H1 (cell line): ENCODE results near the gene RNF4. TPM values are rescaled to one million over a fixed set of nuclear protein-coding genes. Genes with fewer than 3 reads are reported as not detected.

Source experiments
- CTCF ChIA-PET: fragments of 300-600 bp; sonication (Branson Sonifier 250); formaldehyde crosslinking; loops from one replicate; lab custom pipeline; 2021; ENCODE audit not compliant: partially characterized antibody; lab: Charles Lee
- POLR2A ChIA-PET: fragments of 300-600 bp; sonication (Branson Sonifier 250); formaldehyde crosslinking; loops from one replicate; lab custom pipeline; 2021; ENCODE audit warnings: inconsistent platforms; ENCODE audit not compliant: partially characterized antibody; lab: Charles Lee
- DNase-seq, 2 experiments: peaks; one replicate each; pipeline versions ENCODE4 v3.0.0 to v3.0.0-alpha.2; 2010 to 2022; ENCODE audit warnings: low spot score in 2 of 2, low read depth in 1 of 2, mixed read lengths in 1 of 2
- FAIRE-seq: peaks from 2 replicates; lab custom pipeline; 2011; peaks lifted over from hg19 to GRCh38; lab: Jason Lieb, UNC
- H2AFZ ChIP-seq: 2 replicates; pipeline ENCODE4 v1.8.1; 2012; ENCODE audit warnings: low read length, inconsistent platforms
- H2AK5ac ChIP-seq: 2 replicates; pipeline ENCODE4 v1.6.1; 2013; ENCODE audit warnings: low read depth, low read length
- H2BK120ac ChIP-seq: replicated peaks from 2 replicates; pipeline ENCODE3; 2013; ENCODE audit warnings: low read depth, low read length, inconsistent platforms
- H2BK12ac ChIP-seq: 2 replicates; pipeline ENCODE4 v1.6.1; 2013; ENCODE audit warnings: low read depth, low read length
- H2BK15ac ChIP-seq: 2 replicates; pipeline ENCODE4 v1.6.1; 2013; ENCODE audit warnings: low read length
- H2BK20ac ChIP-seq: 2 replicates; pipeline ENCODE4 v1.6.1; 2013; ENCODE audit warnings: low read length
- H2BK5ac ChIP-seq: 2 replicates; pipeline ENCODE4 v1.6.1; 2013; ENCODE audit warnings: low read depth, low read length
- H3K14ac ChIP-seq: 2 replicates; pipeline ENCODE4 v1.6.1; 2013; ENCODE audit warnings: inconsistent platforms; ENCODE audit not compliant: insufficient read length
- H3K18ac ChIP-seq: 2 replicates; pipeline ENCODE4 v1.6.1; 2013; ENCODE audit warnings: low read length; ENCODE audit errors: extremely low read depth
- H3K23ac ChIP-seq: 2 replicates; pipeline ENCODE4 v1.6.1; 2013; ENCODE audit warnings: inconsistent platforms; ENCODE audit not compliant: insufficient read length
- H3K23me2 ChIP-seq: 2 replicates; pipeline ENCODE4 v1.6.1; 2013; ENCODE audit warnings: low read depth, low read length
- H3K27ac ChIP-seq: 2 replicates; pipeline ENCODE4 v1.6.1; 2011; ENCODE audit warnings: low read depth, low read length, inconsistent platforms
- H3K27me3 ChIP-seq, 4 experiments: replicated peaks in 1 of 4; 1 replicate in 1 of 4; 2 replicates in 3 of 4; pipeline versions ENCODE4 v1.6.1 to v1.8.1; 2011 to 2013; ENCODE audit warnings: low read length in 3 of 4, mild to moderate bottlenecking in 3 of 4, inconsistent platforms in 2 of 4, mixed read lengths in 2 of 4, moderate library complexity in 1 of 4; ENCODE audit not compliant: control insufficient read depth in 3 of 4, insufficient read depth in 3 of 4; ENCODE audit errors: extremely low read depth in 1 of 4
- H3K36me3 ChIP-seq, 4 experiments: 2 replicates each; pipeline versions ENCODE4 v1.6.1 to v1.8.1; 2011 to 2013; ENCODE audit warnings: mild to moderate bottlenecking in 4 of 4, low read length in 3 of 4, moderate library complexity in 2 of 4, control low read depth in 1 of 4, inconsistent platforms in 1 of 4; ENCODE audit not compliant: insufficient read depth in 4 of 4, control insufficient read depth in 2 of 4
- H3K4ac ChIP-seq: replicated peaks from 2 replicates; pipeline ENCODE3; 2013; ENCODE audit warnings: low read length, low read depth, mixed read lengths, inconsistent platforms; ENCODE audit not compliant: insufficient read length
- H3K4me1 ChIP-seq, 4 experiments: replicated peaks in 1 of 4; 1 replicate in 1 of 4; 2 replicates in 3 of 4; pipeline versions ENCODE4 v1.6.1 to v1.8.1; 2011 to 2013; ENCODE audit warnings: low read length in 3 of 4, inconsistent platforms in 2 of 4, mixed read lengths in 1 of 4; ENCODE audit not compliant: insufficient read depth in 4 of 4, control insufficient read depth in 3 of 4
- H3K4me2 ChIP-seq, 2 experiments: 2 replicates each; pipeline versions ENCODE4 v1.6.1 to v1.8.1; 2011 to 2013; ENCODE audit warnings: low read depth in 2 of 2, low read length in 2 of 2, control low read depth in 1 of 2, inconsistent platforms in 1 of 2, mild to moderate bottlenecking in 1 of 2; ENCODE audit not compliant: insufficient read depth in 1 of 2
- H3K4me3 ChIP-seq, 4 experiments: fragments of 200-600, 300-600 bp in 1 of 4; sonication (generic), shearing (Covaris generic), sonication (Bioruptor Twin) in 1 of 4; 2 replicates each; pipeline versions ENCODE4 v1.5.1 to v1.8.1; 2011 to 2016; ENCODE audit warnings: low read length in 4 of 4, low read depth in 3 of 4, control low read depth in 2 of 4, inconsistent platforms in 2 of 4, mild to moderate bottlenecking in 2 of 4, mixed read lengths in 1 of 4, moderate library complexity in 1 of 4; ENCODE audit not compliant: insufficient read depth in 2 of 4; ENCODE audit errors: extremely low read depth in 1 of 4
- H3K56ac ChIP-seq: replicated peaks from 2 replicates; pipeline ENCODE3; 2013; ENCODE audit warnings: low read depth, mild to moderate bottlenecking, mixed read lengths, low read length, inconsistent platforms; ENCODE audit not compliant: insufficient read length
- H3K79me1 ChIP-seq: 2 replicates; pipeline ENCODE4 v1.6.1; 2013; ENCODE audit warnings: low read depth, low read length, control low read depth
- H3K79me2 ChIP-seq, 2 experiments: 2 replicates each; pipeline versions ENCODE4 v1.6.1 to v1.8.1; 2012 to 2013; ENCODE audit warnings: low read length in 2 of 2, mild to moderate bottlenecking in 2 of 2, inconsistent platforms in 1 of 2; ENCODE audit not compliant: insufficient read depth in 2 of 2, control insufficient read depth in 1 of 2
- H3K9ac ChIP-seq, 4 experiments: replicated peaks in 1 of 4; 1 replicate in 1 of 4; 2 replicates in 3 of 4; pipeline versions ENCODE4 v1.6.1 to v1.8.1; 2011 to 2013; ENCODE audit warnings: low read depth in 3 of 4, low read length in 3 of 4, control low read depth in 2 of 4, mild to moderate bottlenecking in 2 of 4, moderate library complexity in 2 of 4, inconsistent platforms in 1 of 4; ENCODE audit errors: extremely low read depth in 1 of 4
- H3K9me3 ChIP-seq, 2 experiments: 2 replicates each; pipeline versions ENCODE4 v1.6.1 to v1.8.1; 2012 to 2013; ENCODE audit warnings: mild to moderate bottlenecking in 2 of 2, moderate library complexity in 2 of 2, control low read depth in 1 of 2, inconsistent platforms in 1 of 2, low read depth in 1 of 2, low read length in 1 of 2, mixed read lengths in 1 of 2; ENCODE audit not compliant: insufficient read depth in 2 of 2
- H4K20me1 ChIP-seq, 2 experiments: replicated peaks in 1 of 2; 2 replicates each; pipeline versions ENCODE3 to v1.8.1; 2011 to 2013; ENCODE audit warnings: inconsistent platforms in 2 of 2, low read length in 2 of 2, mild to moderate bottlenecking in 1 of 2; ENCODE audit not compliant: insufficient read depth in 2 of 2, control insufficient read depth in 1 of 2
- H4K5ac ChIP-seq: 2 replicates; pipeline ENCODE4 v1.6.1; 2013; ENCODE audit warnings: low read length, low read depth, mixed read lengths, inconsistent platforms; ENCODE audit not compliant: insufficient read length
- H4K8ac ChIP-seq: 2 replicates; pipeline ENCODE4 v1.8.0; 2013; ENCODE audit warnings: mild to moderate bottlenecking, moderate library complexity, low read length, inconsistent platforms; ENCODE audit not compliant: insufficient read depth; ENCODE audit errors: extremely low read depth
- H4K91ac ChIP-seq: replicated peaks from 2 replicates; pipeline ENCODE3; 2013; ENCODE audit warnings: low read length, mixed read lengths, inconsistent platforms; ENCODE audit not compliant: insufficient read length
- BCL11A ChIP-seq, 2 experiments: IDR thresholded peaks; one replicate each; pipeline ENCODE4 v1.6.1; 2011; ENCODE audit warnings: low read depth in 2 of 2, low read length in 2 of 2, mild to moderate bottlenecking in 2 of 2
- CTBP2 ChIP-seq: IDR thresholded peaks from 2 replicates; pipeline ENCODE4 v1.7.0; 2011; ENCODE audit warnings: borderline replicate concordance, mild to moderate bottlenecking, moderate library complexity, mixed read lengths, low read length; ENCODE audit not compliant: insufficient read depth, insufficient read length
- KDM4A ChIP-seq: IDR thresholded peaks from one replicate; pipeline ENCODE4 v1.7.1; 2012; ENCODE audit warnings: low read depth, mild to moderate bottlenecking, moderate library complexity, low read length, inconsistent platforms; ENCODE audit not compliant: severe bottlenecking
- WGBS, 2 experiments: shearing (Covaris generic) in 1 of 2; methylation state at CpG; one replicate each; pipeline versions ENCODE4 v1.1.6 to v1.1.7; 2013 to 2015; ENCODE audit warnings: low lambda C conversion rate in 2 of 2, mixed read lengths in 2 of 2, inconsistent platforms in 1 of 2, low coverage in 1 of 2, missing lambda C conversion rate in 1 of 2; ENCODE audit not compliant: insufficient replicate concordance in 2 of 2, insufficient coverage in 1 of 2, insufficient read length in 1 of 2; ENCODE audit errors: extremely low coverage in 1 of 2, missing lambda C conversion rate in 1 of 2; 5-methylcytosine and 5-hydroxymethylcytosine counted together
- polyA plus RNA-seq, 7 experiments: library from polyadenylated mRNA; depleted of rRNA in 3 of 7; stranded (reverse) in 5 of 7; unstranded in 2 of 7; fragments of >200 nt in 5 of 7; fragments of 200-250 nt in 2 of 7; gene quantifications; 1 replicate in 5 of 7; 2 replicates in 1 of 7; 4 replicates in 1 of 7; pipeline versions ENCODE4 v1.2.1 to v1.2.3, GENCODE V29; 2011 to 2013; ENCODE audit warnings: missing spikeins in 2 of 7, mixed read lengths in 2 of 7
- total RNA-seq: library from RNA; stranded (reverse); fragmentation: NEBNext Ultra II Directional; extraction: Animal tissue kit (Norgen Biotek cat#: 25700); gene quantifications from 2 replicates; pipeline ENCODE4 v1.2.1, GENCODE V29; 2021

The RNF4 gene
- total and polyA plus RNA-seq, 2 of the 8 experiments (the other 6 are each of a cell fraction or from before 2014, with no cell fraction given): 68.2 to 78.9 TPM

GRCh38 chr4:2462992-2463762 lies 5.7 kb upstream of the RNF4 start:
- H4K8ac ChIP-seq: peak overlapping the region; percentile 84
- peaks cover 0 to 8% (median 5%) of the 10 kb centered on the region in 4 experiments; a peak in 6 of 7 replicates for H3K4me1 ChIP-seq
- no peak overlapping the region for H2BK5ac ChIP-seq
- H3K14ac ChIP-seq: no peak overlapping the region
- no peak overlapping the region for H2AK5ac ChIP-seq
- H2BK120ac ChIP-seq: no peak overlapping the region
- H3K27me3 ChIP-seq: peaks cover 0 to 20% (median 13%) of the 10 kb centered on the region in 4 experiments; a peak in 5 of 7 replicates
- no peak overlapping the region; a peak in 1 of 7 replicates for H3K9ac ChIP-seq
- H2AFZ ChIP-seq: no peak overlapping the region
- no peak overlapping the region for H2BK12ac ChIP-seq
- 0 out of 2 replicates have a peak overlapping the region, but pooled peaks have one; percentile 67 for H2BK15ac ChIP-seq
- FAIRE-seq (no peak), DNase-seq (no peak)
- no peak overlapping the region for H3K23ac ChIP-seq
- ChIA-PET POLR2A (interaction anchor here (0.9 kb wide), 1 partner anchor 80 kb away, joined by 3 read pairs; no protein-coding TSS in a partner anchor), CTCF (interaction anchor here (0.8 to 5.7 kb wide), 4 partner anchors 14 to 243 kb away, joined by 4 to 39 read pairs (median 17); no protein-coding TSS in a partner anchor)
- H3K79me2 ChIP-seq: peaks cover 0 to 11% of the 10 kb centered on the region in 2 experiments; a peak in 1 of 4 replicates
- H3K4me2 ChIP-seq: peak overlapping the region; percentile 61 to 81
- no peak overlapping the region for H2BK20ac ChIP-seq
- H3K9me3 ChIP-seq: no peaks in the 10 kb centered on the region
- H4K91ac ChIP-seq: peak overlapping the region; percentile 34
- peaks cover 6% of the 10 kb centered on the region; the same call in 1 of the 2 replicates for H3K23me2 ChIP-seq
- no peak overlapping the region for H3K56ac ChIP-seq
- H3K36me3 ChIP-seq: no peaks in the 10 kb centered on the region
- H3K18ac ChIP-seq: no peak overlapping the region
- 44% methylated on average over 24 of the region's 35 CpGs; no CpG with 5 or more reads in 1 of the 2 experiments for WGBS, 2 experiments
- peaks cover 0 to 4% of the 10 kb centered on the region in 2 experiments for H4K20me1 ChIP-seq
- no peaks in the 10 kb centered on the region; the same call in 1 of the 2 replicates for H3K79me1 ChIP-seq
- H3K4ac ChIP-seq: no peak overlapping the region
- no peak overlapping the region for H3K27ac ChIP-seq
- peak overlapping the region in 3 of 4 experiments; percentile 19 to 64 (median 34); a peak in 7 of 8 replicates for H3K4me3 ChIP-seq
- no peak overlapping the region for H4K5ac ChIP-seq
- TF ChIP-seq KDM4A (no peak), CTBP2 (no peak), BCL11A (IDR thresholded peaks at IDR 0.05; ENCODE audit: low read depth in 2 of 2, low read length in 2 of 2) (no peak)
